ENCODE measurements around the gene ZNF121.
A peak's percentile ranks its signal among the peaks of the same experiment; 100 is the strongest.

Gene ZNF121

GRCh38 chr19:9538183-9539058 is 45.9 kb downstream of the ZNF121 start, which contains the start of gene ZNF426:
Gene ZNF426, minus strand, starts transcription at chr19:9538645. Its CDS starts 2,413 bp downstream, at chr19:9536232.
- Histone ChIP-seq H2AFZ (peak within 1 kb of the TSS; percentile 73), H3K9ac (no peak within 1 kb of the TSS), H3K9me3 (ENCODE audit: control insufficient read depth, low read length) (no peaks in the 10 kb centered on the region), H3K79me2 (no peaks in the 10 kb centered on the region), H3K27me3 (ENCODE audit: control insufficient read depth, insufficient read depth, low read length) (no peaks in the 10 kb centered on the region), H3K4me3 (ENCODE audit: low read depth, low read length) (peak within 1 kb of the TSS; percentile 86), H3K4me1 (no peaks in the 10 kb centered on the region), H3K4me2 (ENCODE audit: low read length) (peak within 1 kb of the TSS; percentile 72), H3K27ac (peak within 1 kb of the TSS; percentile 86), H3K36me3 (ENCODE audit: control insufficient read depth, insufficient read depth, low read length) (no peaks in the 10 kb centered on the region)
- TF ChIP-seq CTCF (IDR thresholded peaks at IDR 0.05) = no peak

- H3K4me3 ChIP-seq (ENCODE audit: low read depth, low read length) = no peak overlapping the region
- H3K27me3 ChIP-seq (ENCODE audit: control insufficient read depth, insufficient read depth, low read length) = no peaks in the 10 kb centered on the region
- H3K4me2 ChIP-seq (ENCODE audit: low read length) = no peak overlapping the region
- H3K79me2 ChIP-seq = no peaks in the 10 kb centered on the region
- no peaks in the 10 kb centered on the region for H3K9me3 ChIP-seq (ENCODE audit: control insufficient read depth, low read length)
- H2AFZ ChIP-seq = no peak overlapping the region
- no peak overlapping the region for H3K27ac ChIP-seq
- H3K9ac ChIP-seq = no peak overlapping the region
- H3K36me3 ChIP-seq (ENCODE audit: control insufficient read depth, insufficient read depth, low read length) = no peaks in the 10 kb centered on the region
- no peaks in the 10 kb centered on the region for H3K4me1 ChIP-seq
- TF ChIP-seq CTCF (IDR thresholded peaks at IDR 0.05) = no peak
Measured at GRCh38 chr19:9535934-9536333, 48.4 kb downstream of the ZNF121 start.

- Histone ChIP-seq H3K4me1 (no peaks in the 10 kb centered on the region), H3K79me2 (no peaks in the 10 kb centered on the region), H3K4me3 (ENCODE audit: low read depth, low read length) (no peak overlapping the region), H3K4me2 (ENCODE audit: low read length) (no peak overlapping the region), H3K9ac (no peak overlapping the region), H3K9me3 (ENCODE audit: control insufficient read depth, low read length) (peaks cover 16% of the 10 kb centered on the region), H3K27me3 (ENCODE audit: control insufficient read depth, insufficient read depth, low read length) (no peaks in the 10 kb centered on the region), H3K36me3 (ENCODE audit: control insufficient read depth, insufficient read depth, low read length) (peaks cover 26% of the 10 kb centered on the region), H2AFZ (no peak overlapping the region), H3K27ac (no peak overlapping the region)
- TF ChIP-seq CTCF (IDR thresholded peaks at IDR 0.05) = no peak
Measured at GRCh38 chr19:9531933-9532332, 52.4 kb downstream of the ZNF121 start.

- Histone ChIP-seq H3K9ac (no peak overlapping the region), H3K4me1 (no peaks in the 10 kb centered on the region), H3K27ac (no peak overlapping the region), H3K4me2 (ENCODE audit: low read length) (no peak overlapping the region), H2AFZ (no peak overlapping the region), H3K79me2 (no peaks in the 10 kb centered on the region), H3K4me3 (ENCODE audit: low read depth, low read length) (no peak overlapping the region), H3K36me3 (ENCODE audit: control insufficient read depth, insufficient read depth, low read length) (peaks cover 30% of the 10 kb centered on the region), H3K9me3 (ENCODE audit: control insufficient read depth, low read length) (peaks cover 17% of the 10 kb centered on the region), H3K27me3 (ENCODE audit: control insufficient read depth, insufficient read depth, low read length) (no peaks in the 10 kb centered on the region)
- no peak for TF ChIP-seq CTCF (IDR thresholded peaks at IDR 0.05)
Measured at GRCh38 chr19:9528757-9529336, 55.5 kb downstream of the ZNF121 start.
